IPS-NIHi11 (cell line): ENCODE data around the gene SRRT.
"Not testable (repeated sequence)": the region's sequence is repeated elsewhere in the genome, so short reads cannot be mapped to it uniquely, and the experiment has no call there.

ENCODE experiments used
- DNase-seq: peaks from one replicate; pipeline ENCODE4 v3.0.0; 2012; ENCODE audit warnings: mixed read lengths, low spot score

The SRRT gene

GRCh38 chr7:100874577-100875355 is at the start of gene SRRT:
Gene SRRT (plus strand): TSS chr7:100875103. CDS start chr7:100875591, 488 bp downstream.
- DNase-seq, result peak; percentile 98

DNA sequence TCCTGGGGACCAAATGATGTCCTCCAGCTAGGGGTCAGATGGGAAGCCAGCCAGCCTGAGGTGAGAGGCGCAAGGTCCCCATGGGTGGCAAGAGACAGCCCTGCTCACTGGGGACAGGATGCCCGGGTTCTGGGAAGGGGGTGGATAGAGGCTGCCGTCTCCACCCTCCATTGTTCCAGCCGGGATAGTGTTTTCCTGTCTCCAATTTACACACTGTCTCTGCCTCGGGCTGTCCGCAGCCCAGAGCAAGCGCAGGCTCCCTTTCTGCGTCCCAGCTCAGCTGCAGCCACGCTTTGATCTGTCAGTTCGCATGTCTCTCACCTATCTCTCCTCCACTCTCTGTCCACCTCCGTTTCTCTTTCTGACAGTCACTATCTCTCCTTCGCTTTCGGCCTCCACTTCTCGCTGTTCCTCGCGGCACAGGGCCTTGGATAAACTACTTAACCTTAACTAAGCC is 49.7 kb upstream of the SRRT start:
- DNase-seq, result peak; percentile 18

- DNase-seq, result peak; percentile 32
Measured at GRCh38 chr7:100825751-100826513, 49.0 kb upstream of the SRRT start.

DNA sequence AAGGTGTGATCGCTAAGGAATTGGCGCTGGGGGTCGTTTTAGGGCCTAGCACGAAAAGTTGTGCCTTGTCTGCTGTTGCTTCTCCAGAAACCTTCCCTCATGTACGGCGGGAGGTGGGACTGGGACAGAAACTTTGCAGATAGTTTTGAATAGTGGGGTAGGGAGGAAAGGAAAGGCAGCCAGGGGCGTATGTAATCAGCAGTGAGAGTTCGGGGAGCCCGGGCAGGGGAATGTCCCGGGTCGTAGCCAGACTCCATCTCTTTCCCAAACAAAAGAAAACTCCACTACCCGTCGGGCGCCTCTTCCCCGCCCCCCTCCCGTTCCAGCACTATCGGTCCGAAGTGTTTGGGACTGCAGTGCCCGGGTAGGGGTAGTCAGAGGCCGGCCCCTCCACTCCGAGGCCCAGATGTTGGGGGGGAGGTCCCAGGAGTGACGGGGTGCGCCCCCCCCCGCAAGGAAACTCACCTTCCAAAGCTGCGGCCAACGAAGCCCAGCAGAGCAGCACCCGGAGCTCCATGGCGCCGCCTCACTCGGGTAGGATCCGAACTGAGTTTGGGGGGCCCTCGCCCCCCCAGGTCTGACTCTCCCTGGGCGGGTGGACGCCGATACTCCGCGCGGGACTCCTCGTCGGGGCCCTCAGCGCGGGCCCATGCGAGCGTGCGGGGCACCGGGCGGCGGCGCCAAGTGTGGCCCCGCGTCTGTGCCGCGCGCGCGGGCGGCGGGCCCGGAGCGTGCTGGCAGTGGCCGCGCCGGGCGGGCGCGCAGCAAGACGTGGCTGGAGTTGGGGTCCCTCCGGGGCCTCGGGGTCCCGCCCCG is 48.2 kb upstream of the SRRT start:
- DNase-seq, result peak; percentile 34

- peak; percentile 87 for DNase-seq
Measured at GRCh38 chr7:100827330-100828226, 47.3 kb upstream of the SRRT start, which contains the start of gene EPHB4. Gene EPHB4 (minus strand): TSS chr7:100827523. CDS start chr7:100827030, 493 bp downstream.

DNA sequence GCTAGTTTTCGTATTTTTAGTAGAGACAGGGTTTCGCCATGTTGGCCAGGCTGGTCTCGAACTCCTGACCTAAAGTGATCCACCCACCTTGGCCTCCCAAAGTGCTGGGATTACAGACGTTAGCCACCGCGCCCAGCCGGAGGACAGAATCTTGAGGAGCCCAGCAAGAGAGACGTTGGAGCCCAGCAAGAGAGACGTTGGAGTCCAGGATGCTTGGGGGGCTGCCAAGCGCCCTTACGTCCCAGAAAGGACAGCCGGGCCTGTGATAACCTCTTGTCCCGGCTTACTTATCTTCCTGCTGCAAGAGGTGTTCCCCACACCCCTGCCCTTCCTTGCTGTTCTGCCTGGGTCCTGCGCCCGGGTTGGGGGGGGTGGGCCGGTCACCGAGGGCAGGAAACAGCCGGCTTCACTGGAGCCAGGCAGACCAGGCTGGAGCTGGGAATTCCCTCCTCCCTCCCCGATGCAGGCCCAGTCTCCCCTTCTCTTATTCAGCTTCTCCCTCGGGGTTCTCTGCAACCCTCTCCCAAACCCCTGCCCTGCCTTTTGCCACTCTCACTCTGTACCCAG is 45.7 kb upstream of the SRRT start:
- DNase-seq, result peak; percentile 11

DNA sequence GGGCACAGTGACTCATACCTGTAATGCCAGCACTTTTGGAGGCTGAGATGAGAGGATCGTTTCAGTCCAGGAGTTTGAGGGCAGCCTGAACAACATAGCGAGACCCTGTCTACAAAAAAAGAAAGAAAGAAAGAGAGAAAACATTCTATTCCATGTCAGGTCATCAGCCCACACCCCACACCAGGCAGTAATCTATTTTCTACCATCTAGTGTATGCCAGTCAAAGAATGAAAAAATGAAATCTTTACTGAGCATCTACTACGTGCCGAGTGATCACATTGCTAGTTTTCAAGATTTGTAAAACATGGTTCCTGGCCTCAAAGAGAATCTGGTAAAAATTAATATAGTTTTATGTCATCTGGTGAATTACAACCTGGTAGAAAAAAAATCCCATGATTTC is 44.5 kb upstream of the SRRT start:
- DNase-seq, result no peak

DNA sequence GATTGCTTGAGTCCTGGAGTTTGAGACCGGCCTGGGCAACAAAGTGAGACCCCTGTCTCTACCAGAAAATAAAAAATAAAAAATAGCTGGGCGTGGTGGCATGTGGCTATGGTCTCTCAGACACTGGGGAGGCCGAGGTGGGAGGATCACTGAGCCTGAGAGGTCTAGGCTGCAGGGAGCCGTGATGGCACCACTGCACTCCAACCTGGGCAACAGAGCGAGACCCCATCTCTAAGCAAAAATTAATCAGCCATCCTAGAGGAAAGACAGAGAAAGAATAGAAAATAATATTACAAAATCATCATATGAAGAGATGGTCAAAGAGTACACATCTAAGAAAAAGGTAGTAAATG is 42.6 kb upstream of the SRRT start:
- DNase-seq, result no peak

GRCh38 chr7:100835903-100836811 is 38.7 kb upstream of the SRRT start:
- DNase-seq, result peak; percentile 80

- DNase-seq, result no peak
Measured at GRCh38 chr7:100836812-100837098, 38.1 kb upstream of the SRRT start.

DNA sequence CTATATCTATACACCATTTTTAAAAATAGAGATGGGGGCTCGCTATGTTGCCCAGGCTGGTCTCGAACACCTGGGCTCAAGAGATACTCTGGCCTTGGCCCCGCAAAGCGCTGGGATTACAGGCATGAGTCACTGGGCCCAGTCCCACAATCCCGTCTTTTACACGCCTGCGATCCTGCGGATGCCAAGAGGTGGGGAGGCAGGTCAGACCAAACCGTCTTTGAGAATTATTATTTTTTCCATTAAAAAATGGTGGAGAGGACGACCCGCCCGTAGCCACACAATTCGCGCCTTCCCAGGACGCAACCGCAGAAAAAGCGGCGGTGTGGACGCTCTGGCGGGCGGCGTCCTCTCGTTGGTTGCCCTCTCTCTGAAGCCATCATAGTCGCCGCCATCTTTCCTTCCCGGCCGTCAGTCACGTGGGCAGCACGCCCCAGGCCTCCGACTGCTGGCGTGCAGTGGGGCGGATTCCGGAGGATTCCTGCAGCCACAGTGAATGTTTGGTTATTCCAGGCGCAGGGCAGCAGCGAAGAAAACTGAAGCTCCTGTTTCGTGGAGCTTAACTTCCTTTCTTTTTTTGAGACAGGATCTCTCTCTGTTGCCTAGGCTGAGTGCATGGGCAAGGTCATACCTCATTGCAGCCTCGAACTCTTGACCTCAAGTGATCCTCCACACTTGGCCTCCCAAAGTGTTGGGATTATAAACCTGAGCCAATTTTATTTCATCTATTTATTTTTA is 37.6 kb upstream of the SRRT start:
- peak; percentile 84 for DNase-seq

- DNase-seq, result no peak
Measured at GRCh38 chr7:100839361-100839760, 35.5 kb upstream of the SRRT start.

DNA sequence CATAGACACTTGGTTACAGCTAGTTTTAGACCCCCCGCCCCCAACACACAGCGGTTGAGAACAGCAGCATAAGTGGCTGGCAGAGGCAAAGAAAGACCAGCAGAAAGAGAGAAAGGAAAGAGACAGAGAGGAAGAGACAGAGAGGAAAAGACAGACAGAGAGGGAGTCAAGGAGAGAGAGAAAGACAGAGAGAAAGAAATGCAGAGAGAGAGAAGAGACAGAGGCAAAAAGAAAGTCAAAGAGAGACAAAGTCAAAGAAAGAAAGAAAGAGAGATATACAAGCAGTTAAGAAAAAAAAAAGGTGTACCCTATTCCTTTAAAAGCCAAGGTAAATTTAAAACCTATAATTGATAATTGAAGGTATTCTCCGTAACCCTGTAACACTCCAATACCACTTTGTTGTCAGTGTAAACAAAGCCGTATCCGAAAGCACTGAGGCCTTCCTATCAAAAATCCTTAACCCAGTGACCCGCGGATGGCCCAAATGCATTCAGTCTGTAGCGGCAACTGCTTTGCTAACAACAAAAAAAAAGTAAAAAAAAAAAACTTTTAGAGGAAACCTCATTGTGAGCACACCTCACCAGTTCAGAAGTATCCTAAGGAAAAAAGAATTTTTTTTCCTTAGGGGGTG is 34.3 kb upstream of the SRRT start:
- no peak for DNase-seq

GRCh38 chr7:100847360-100847759 is 27.5 kb upstream of the SRRT start:
- DNase-seq, result no peak

GRCh38 chr7:100852048-100852872 is 22.6 kb upstream of the SRRT start, which contains the start of gene SLC12A9:
Gene SLC12A9 (plus strand): TSS chr7:100852713. CDS start chr7:100854198, 1,485 bp downstream.
- DNase-seq, result peak; percentile 99

DNA sequence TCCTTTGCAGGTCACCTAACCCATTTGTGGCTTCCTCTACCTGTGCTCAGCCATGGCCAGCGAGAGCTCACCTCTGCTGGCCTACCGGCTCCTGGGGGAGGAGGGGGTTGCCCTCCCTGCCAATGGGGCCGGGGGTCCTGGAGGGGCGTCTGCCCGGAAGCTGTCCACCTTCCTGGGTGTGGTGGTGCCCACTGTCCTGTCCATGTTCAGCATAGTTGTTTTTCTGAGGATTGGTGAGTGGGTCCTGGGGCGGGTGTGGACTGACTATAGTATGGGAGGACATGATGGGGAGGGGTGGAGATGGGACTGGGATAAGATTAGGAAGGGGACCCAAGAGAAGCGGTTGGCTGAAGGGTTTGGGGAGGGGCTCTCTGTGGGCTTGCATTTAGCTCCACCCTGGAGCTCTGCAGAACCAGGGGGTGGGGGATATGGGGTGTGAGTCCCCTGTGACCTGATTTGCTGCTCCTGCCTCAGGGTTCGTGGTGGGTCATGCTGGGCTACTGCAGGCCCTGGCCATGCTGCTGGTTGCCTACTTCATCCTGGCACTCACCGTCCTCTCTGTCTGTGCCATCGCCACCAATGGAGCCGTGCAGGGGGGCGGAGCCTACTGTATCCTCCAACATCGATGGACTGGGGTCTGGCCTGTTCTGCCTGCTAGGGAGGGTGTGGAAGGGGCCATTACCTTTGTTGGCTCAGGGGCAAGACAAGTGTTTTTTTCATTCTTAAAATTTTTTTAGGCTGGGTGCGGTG is 20.6 kb upstream of the SRRT start:
- DNase-seq, result no peak

GRCh38 chr7:100854899-100855298 is 20.0 kb upstream of the SRRT start:
- DNase-seq, result not testable (repeated sequence)
